ENCODE data around the gene DNASE1L3. TPM values are rescaled to one million over a fixed set of nuclear protein-coding genes. Genes with fewer than 3 reads are reported as not detected.

DNASE1L3 gene
- total and polyA plus RNA-seq, 5 donors: 4.0 to 15.6 (median 7.2) TPM

DNA sequence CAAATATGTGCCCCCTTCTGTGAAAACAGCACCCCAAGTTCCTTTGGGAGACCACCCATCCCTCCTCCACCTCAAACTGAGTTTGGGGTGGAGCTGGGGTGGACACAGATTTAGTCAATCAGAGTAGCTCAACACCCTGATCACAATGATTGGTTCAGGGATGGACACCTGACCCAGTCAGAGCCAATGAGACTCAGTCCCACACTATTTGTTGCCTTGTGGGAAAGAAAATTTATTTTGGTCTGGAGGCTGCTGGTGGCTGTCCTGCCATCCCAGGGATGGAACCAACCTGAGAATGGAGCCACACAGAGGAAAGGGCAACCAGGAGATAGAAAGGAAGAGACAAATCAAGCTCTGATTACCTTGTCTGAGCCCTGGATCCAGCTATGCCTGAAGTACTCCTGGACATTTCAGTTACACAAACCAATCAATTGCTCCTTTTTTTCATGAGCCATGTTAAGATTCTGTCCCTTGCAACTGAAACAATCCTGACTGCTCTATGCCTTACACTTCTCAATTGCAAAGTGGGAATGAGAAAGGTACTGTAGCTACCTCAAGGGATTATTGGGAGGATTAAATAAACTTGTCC lies 10.6 kb downstream of the DNASE1L3 start:
- H3K9me3 ChIP-seq (ENCODE audit: control insufficient read depth, low read length): no peaks in the 10 kb centered on the region
- intact Hi-C loops (cut with DNase I): no loop called here
- H3K4me3 ChIP-seq (ENCODE audit: low read length): no peak overlapping the region
- no peaks in the 10 kb centered on the region for H3K27me3 ChIP-seq (ENCODE audit: control insufficient read depth, insufficient read depth)
- peak overlapping the region; percentile 36 for H3K27ac ChIP-seq (ENCODE audit: low read length)
- H3K4me1 ChIP-seq (ENCODE audit: control insufficient read depth, insufficient read depth, low read length): peaks cover 4% of the 10 kb centered on the region
- ATAC-seq: no peak
- DNase-seq: no peak

GRCh38 chr3:58198804-58199203 lies 12.0 kb downstream of the DNASE1L3 start:
- Histone ChIP-seq H3K4me1 (ENCODE audit: control insufficient read depth, insufficient read depth, low read length) (peaks cover 4% of the 10 kb centered on the region), H3K9me3 (ENCODE audit: control insufficient read depth, low read length) (no peaks in the 10 kb centered on the region), H3K27me3 (ENCODE audit: control insufficient read depth, insufficient read depth) (no peaks in the 10 kb centered on the region), H3K27ac (ENCODE audit: low read length) (peak overlapping the region; percentile 59), H3K4me3 (ENCODE audit: low read length) (no peak overlapping the region)
- intact Hi-C loops (cut with DNase I): loop anchor here in 1 of 4 donors (10.0 kb wide), 1 partner anchor 216 kb away; no protein-coding TSS in a partner anchor
- no peak for DNase-seq
- peak; percentile 48 to 75 for ATAC-seq

GRCh38 chr3:58198362-58198761 lies 12.4 kb downstream of the DNASE1L3 start:
- WGBS: 74% methylated on average over 8 of the region's 8 CpGs
- intact Hi-C loops (cut with DNase I): loop anchor here in 1 of 4 donors (10.0 kb wide), 1 partner anchor 216 kb away; no protein-coding TSS in a partner anchor
- Histone ChIP-seq H3K9me3 (ENCODE audit: control insufficient read depth, low read length) (no peaks in the 10 kb centered on the region), H3K4me3 (ENCODE audit: low read length) (no peak overlapping the region), H3K27ac (ENCODE audit: low read length) (peak overlapping the region; percentile 30), H3K27me3 (ENCODE audit: control insufficient read depth, insufficient read depth) (no peaks in the 10 kb centered on the region), H3K4me1 (ENCODE audit: control insufficient read depth, insufficient read depth, low read length) (peaks cover 4% of the 10 kb centered on the region)
- ATAC-seq (no peak), DNase-seq (no peak)

GRCh38 chr3:58197588-58197987 lies 13.2 kb downstream of the DNASE1L3 start:
- no peak overlapping the region for H3K27ac ChIP-seq (ENCODE audit: low read length)
- H3K4me3 ChIP-seq (ENCODE audit: low read length): no peak overlapping the region
- peaks cover 4% of the 10 kb centered on the region for H3K4me1 ChIP-seq (ENCODE audit: control insufficient read depth, insufficient read depth, low read length)
- H3K27me3 ChIP-seq (ENCODE audit: control insufficient read depth, insufficient read depth): no peaks in the 10 kb centered on the region
- no peaks in the 10 kb centered on the region for H3K9me3 ChIP-seq (ENCODE audit: control insufficient read depth, low read length)
- intact Hi-C loops (cut with DNase I): loop anchor here in 1 of 4 donors (10.0 kb wide), 1 partner anchor 217 kb away; no protein-coding TSS in a partner anchor
- DNase-seq (no peak), ATAC-seq (no peak)
- WGBS: 96% methylated on average over 10 of the region's 10 CpGs

GRCh38 chr3:58193682-58194407 lies 16.9 kb downstream of the DNASE1L3 start:
- H3K27me3 ChIP-seq (ENCODE audit: control insufficient read depth, insufficient read depth): no peaks in the 10 kb centered on the region
- intact Hi-C loops (cut with DNase I): loop anchor here in 1 of 4 donors (10.0 kb wide), 1 partner anchor 221 kb away; no protein-coding TSS in a partner anchor
- no peak for DNase-seq
- H3K27ac ChIP-seq (ENCODE audit: low read length): no peak overlapping the region
- no peak for ATAC-seq
- peaks cover 7% of the 10 kb centered on the region for H3K4me1 ChIP-seq (ENCODE audit: control insufficient read depth, insufficient read depth, low read length)
- WGBS: 93% methylated on average over 12 of the region's 12 CpGs
- no peaks in the 10 kb centered on the region for H3K9me3 ChIP-seq (ENCODE audit: control insufficient read depth, low read length)
- no peak overlapping the region for H3K4me3 ChIP-seq (ENCODE audit: low read length)

DNA sequence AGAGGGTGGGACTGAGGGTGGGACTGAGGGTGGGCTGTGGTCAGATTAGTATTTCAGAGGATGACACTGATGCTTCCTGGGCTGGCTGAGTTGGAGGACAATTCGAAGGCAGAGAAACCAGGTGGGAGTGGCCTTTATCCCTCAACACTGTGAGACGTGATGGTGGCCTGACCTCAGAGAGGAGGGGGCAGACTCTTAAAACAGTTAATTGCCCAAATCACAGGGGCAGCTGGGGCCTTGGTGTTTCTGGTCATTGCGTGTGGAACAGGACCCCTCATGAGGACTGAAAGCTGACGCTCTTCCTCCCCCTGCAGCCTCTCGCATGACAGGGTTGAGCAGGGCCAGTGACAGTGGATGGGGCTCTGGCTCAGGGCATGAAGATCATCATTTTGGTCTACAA lies 18.7 kb downstream of the DNASE1L3 start:
- DNase-seq (no peak), ATAC-seq (no peak)
- 87% methylated on average over 5 of the region's 5 CpGs for WGBS
- no peak overlapping the region for H3K4me3 ChIP-seq (ENCODE audit: low read length)
- no peak overlapping the region for H3K27ac ChIP-seq (ENCODE audit: low read length)
- no peaks in the 10 kb centered on the region for H3K27me3 ChIP-seq (ENCODE audit: control insufficient read depth, insufficient read depth)
- intact Hi-C loops (cut with DNase I): loop anchor here in 1 of 4 donors (10.0 kb wide), 1 partner anchor 223 kb away; no protein-coding TSS in a partner anchor
- H3K9me3 ChIP-seq (ENCODE audit: control insufficient read depth, low read length): no peaks in the 10 kb centered on the region
- H3K4me1 ChIP-seq (ENCODE audit: control insufficient read depth, insufficient read depth, low read length): peaks cover 8% of the 10 kb centered on the region

GRCh38 chr3:58191361-58191991 lies 19.3 kb downstream of the DNASE1L3 start:
- Histone ChIP-seq H3K4me3 (ENCODE audit: low read length) (no peak overlapping the region), H3K27ac (ENCODE audit: low read length) (no peak overlapping the region), H3K9me3 (ENCODE audit: control insufficient read depth, low read length) (no peaks in the 10 kb centered on the region), H3K27me3 (ENCODE audit: control insufficient read depth, insufficient read depth) (no peaks in the 10 kb centered on the region), H3K4me1 (ENCODE audit: control insufficient read depth, insufficient read depth, low read length) (peaks cover 8% of the 10 kb centered on the region)
- intact Hi-C loops (cut with DNase I): loop anchor here in 1 of 4 donors (10.0 kb wide), 1 partner anchor 223 kb away; no protein-coding TSS in a partner anchor
- DNase-seq: no peak
- WGBS: 66% methylated on average over 10 of the region's 10 CpGs
- ATAC-seq: no peak

DNA sequence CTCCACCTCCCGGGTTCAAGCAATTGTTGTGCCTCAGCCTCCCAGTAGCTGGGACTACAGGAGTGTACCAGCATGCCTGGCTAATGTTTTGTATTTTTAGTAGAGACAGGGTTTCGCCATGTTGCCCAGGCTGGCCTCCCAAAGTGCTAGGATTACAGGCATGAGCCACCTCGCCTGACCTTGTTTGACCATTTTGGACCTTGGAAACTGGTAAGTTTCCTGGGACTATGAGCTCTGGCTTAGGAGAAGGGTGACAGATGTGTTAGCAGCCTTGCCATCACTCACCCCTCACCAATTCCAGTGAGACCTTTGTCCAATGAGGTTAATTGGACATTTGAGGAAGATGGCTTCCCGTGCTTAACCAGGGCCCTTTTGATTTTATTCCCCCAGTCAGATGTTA lies 19.9 kb downstream of the DNASE1L3 start:
- ATAC-seq (no peak), DNase-seq (no peak)
- WGBS: 93% methylated on average over 4 of the region's 4 CpGs
- Histone ChIP-seq H3K4me1 (ENCODE audit: control insufficient read depth, insufficient read depth, low read length) (peaks cover 8% of the 10 kb centered on the region), H3K27me3 (ENCODE audit: control insufficient read depth, insufficient read depth) (no peaks in the 10 kb centered on the region), H3K27ac (ENCODE audit: low read length) (no peak overlapping the region), H3K9me3 (ENCODE audit: control insufficient read depth, low read length) (no peaks in the 10 kb centered on the region), H3K4me3 (ENCODE audit: low read length) (no peak overlapping the region)
- intact Hi-C loops (cut with DNase I): loop anchor here in 1 of 4 donors (10.0 kb wide), 1 partner anchor 224 kb away; no protein-coding TSS in a partner anchor

DNA sequence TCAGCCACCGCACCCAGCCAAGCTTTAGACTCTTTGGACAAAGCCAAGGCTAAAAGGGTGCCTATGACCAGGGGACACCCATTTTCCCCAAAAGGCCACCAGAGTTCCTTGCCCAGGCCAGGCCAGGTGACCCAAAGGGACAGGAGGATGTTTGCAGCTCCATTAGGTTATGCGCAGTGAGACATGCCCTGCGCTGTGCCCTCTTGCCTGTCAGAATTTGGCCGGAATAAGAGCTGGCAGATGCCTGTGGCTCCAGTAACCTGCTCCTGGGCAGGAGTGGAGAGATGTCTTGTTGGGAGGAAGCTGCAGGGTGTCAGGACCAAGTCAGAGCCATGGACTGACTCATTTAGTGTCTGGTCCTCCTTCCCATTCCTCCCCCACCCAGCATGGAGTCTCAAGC lies 20.5 kb downstream of the DNASE1L3 start:
- no peaks in the 10 kb centered on the region for H3K9me3 ChIP-seq (ENCODE audit: control insufficient read depth, low read length)
- no peaks in the 10 kb centered on the region for H3K27me3 ChIP-seq (ENCODE audit: control insufficient read depth, insufficient read depth)
- DNase-seq (no peak), ATAC-seq (no peak)
- intact Hi-C loops (cut with DNase I): loop anchor here in 1 of 4 donors (10.0 kb wide), 1 partner anchor 225 kb away; no protein-coding TSS in a partner anchor
- 99% methylated on average over 4 of the region's 4 CpGs for WGBS
- H3K4me3 ChIP-seq (ENCODE audit: low read length): no peak overlapping the region
- no peak overlapping the region for H3K27ac ChIP-seq (ENCODE audit: low read length)
- H3K4me1 ChIP-seq (ENCODE audit: control insufficient read depth, insufficient read depth, low read length): peaks cover 8% of the 10 kb centered on the region

GRCh38 chr3:58189691-58190090 lies 21.1 kb downstream of the DNASE1L3 start:
- ATAC-seq (no peak), DNase-seq (no peak)
- WGBS: 78% methylated on average over 5 of the region's 5 CpGs
- Histone ChIP-seq H3K27ac (ENCODE audit: low read length) (peak overlapping the region; percentile 20), H3K4me1 (ENCODE audit: control insufficient read depth, insufficient read depth, low read length) (peaks cover 8% of the 10 kb centered on the region), H3K27me3 (ENCODE audit: control insufficient read depth, insufficient read depth) (no peaks in the 10 kb centered on the region), H3K9me3 (ENCODE audit: control insufficient read depth, low read length) (no peaks in the 10 kb centered on the region), H3K4me3 (ENCODE audit: low read length) (no peak overlapping the region)
- intact Hi-C loops (cut with DNase I): loop anchor here in 2 of 4 donors (5.0 to 10.0 kb wide), 3 partner anchors 108 to 225 kb away; no protein-coding TSS in a partner anchor
